OCI-M2 (cell line): ENCODE measurements around the gene C14orf93.

ENCODE experiments used
- DNase-seq: peaks from one replicate; lab custom pipeline; 2025; ENCODE audit not compliant: unreplicated experiment; lab: John Stamatoyannopoulos, UW

The C14orf93 gene

DNA sequence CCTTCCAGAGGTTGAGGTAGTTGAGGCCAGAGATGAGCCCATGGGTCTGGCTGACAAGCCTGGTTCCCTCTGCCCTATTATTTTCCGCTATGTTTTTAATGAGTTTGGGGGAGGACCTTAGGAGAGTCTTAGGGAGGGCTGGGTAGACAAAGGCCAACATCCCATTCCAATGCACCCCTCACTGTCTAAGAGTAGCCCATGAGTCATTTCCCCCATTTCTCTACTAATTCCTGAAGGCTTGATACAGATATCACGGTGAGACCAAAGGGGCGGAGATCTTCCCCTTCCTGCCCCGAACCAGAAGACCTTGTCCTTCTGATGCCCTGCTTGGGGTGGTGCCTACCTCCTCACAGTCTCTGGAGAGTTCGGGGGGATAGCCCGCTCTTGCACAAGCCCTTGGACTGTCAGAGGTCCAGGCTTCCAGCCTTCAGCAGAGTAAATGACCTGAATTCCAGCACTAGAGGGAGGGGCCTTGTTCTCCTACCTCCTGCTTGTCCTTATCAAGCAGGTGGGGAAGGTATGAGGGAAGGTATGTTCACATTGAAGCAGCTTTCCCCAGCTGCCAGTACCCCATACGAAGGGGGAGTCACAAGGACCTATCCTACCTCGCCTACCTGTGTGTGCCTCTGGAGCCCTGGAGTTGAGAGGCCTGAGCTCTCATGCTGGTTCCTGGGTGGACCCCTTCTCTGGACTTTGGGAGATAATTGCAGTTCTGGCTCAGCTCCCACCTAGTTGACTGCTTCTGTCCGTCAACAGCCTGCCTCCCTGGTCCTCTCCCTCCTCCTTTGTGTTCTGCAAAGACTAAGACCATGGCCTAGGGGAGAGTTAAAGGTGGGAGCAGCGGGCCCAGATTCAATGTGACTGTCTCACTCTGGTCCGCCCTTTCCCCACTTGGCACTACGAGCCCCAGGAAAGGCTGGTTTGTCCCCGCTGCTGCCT is 35.7 kb upstream of the C14orf93 start:
- DNase-seq = no peak

DNA sequence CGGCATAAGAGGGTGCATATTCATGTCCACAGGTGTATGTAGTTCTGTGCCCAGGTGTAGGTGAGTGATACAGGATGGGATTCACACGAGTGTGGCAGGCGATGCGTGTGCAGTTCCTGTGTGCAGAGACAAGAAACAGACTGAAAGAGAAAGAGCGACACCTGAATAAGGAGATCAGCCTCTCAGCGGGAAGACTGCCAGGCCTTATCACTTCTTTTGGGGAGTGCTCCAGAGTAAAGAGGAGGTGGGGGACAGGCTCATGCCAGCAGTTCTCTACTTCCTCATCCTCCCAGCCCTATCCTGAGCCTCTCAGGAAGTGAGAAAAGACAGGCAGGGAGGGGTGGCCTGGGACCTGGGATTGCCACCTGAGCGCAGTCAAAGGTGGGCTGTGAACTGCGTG is 34.9 kb upstream of the C14orf93 start:
- no peak for DNase-seq

DNA sequence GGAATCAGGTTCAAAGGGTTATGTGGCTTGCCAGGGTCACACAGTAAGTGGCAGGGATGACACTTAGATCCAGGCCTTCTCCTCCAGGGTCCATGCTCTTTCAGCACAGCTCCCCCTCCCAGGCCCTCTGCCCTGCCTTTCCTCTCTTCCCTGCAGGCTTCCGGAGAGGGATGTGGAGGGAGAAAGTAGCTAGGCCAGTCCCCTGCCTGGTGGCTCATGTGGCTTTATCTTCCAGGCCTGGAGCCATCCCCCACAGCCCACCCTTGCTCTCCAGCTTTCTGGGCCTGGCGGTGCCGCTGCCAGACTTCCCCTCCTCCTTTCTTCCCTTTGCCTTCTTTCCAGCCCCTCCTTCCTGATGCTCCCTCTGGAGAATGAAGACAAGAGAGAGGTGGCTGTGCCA is 33.8 kb upstream of the C14orf93 start:
- no peak for DNase-seq

DNA sequence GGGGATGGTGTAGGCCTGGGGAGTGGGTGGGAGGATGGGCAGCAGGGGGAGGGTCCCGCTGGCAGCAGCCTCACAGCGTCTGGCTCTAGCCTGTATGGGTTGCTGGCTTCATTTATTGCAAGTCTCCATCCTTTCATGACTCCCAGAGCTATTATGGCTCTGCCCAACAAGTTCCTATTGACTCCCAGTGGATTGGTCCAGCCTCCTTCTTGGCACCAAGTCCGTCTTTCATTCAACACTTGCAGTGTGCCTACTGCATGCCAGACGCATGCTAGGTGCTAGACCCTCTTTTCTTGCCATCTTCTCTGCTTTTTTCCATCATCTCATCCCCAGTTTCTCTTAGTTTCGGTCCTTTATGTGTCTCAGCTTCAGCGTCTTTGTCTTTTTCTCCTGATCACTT is 33.2 kb upstream of the C14orf93 start:
- DNase-seq = no peak

DNA sequence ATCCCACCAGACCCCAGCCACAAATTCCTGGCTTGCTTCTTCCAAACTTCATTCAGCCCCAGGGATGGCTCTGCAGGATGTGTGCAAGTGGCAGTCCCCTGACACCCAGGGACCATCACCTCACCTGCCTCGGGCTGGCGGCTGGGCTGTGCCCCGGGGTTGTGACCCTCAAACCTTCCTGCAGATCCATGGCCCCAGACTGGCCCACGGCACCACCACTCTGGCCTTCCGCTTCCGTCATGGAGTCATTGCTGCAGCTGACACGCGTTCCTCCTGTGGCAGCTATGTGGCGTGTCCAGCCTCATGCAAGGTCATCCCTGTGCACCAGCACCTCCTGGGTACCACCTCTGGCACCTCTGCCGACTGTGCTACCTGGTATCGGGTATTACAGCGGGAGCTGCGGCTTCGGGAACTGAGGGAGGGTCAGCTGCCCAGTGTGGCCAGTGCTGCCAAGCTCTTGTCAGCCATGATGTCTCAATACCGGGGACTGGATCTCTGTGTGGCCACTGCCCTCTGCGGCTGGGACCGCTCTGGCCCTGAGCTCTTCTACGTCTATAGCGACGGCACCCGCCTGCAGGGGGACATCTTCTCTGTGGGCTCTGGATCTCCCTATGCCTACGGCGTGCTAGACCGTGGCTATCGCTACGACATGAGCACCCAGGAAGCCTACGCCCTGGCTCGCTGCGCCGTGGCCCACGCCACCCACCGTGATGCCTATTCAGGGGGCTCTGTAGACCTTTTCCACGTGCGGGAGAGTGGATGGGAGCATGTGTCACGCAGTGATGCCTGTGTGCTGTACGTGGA is 32.4 kb upstream of the C14orf93 start, which contains the start of gene PSMB11:
TSS of gene PSMB11 (plus strand) at position 51 of the 804 bp plus-strand sequence. CDS start at position 65, 14 bp downstream.
- DNase-seq = no peak

DNA sequence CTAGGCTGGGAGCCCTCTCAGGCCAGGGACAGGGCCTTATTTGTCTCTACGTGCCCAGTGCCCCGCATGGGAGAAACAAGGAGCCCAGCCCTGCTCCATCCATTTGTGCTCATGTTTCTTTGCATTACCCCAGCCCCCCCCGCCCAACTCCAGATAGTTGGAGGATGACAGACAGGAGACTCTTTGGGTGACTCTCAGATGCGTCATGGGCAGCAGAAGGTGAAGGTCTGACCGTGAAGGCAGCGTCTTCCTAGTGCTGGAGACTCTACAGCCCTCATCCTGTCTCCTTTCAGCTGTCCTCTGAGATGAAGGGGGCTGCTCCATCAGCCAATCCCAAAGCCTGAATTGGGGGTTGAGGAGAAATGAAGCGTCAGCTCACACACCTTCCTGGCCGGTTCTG is 31.8 kb upstream of the C14orf93 start:
- no peak for DNase-seq

DNA sequence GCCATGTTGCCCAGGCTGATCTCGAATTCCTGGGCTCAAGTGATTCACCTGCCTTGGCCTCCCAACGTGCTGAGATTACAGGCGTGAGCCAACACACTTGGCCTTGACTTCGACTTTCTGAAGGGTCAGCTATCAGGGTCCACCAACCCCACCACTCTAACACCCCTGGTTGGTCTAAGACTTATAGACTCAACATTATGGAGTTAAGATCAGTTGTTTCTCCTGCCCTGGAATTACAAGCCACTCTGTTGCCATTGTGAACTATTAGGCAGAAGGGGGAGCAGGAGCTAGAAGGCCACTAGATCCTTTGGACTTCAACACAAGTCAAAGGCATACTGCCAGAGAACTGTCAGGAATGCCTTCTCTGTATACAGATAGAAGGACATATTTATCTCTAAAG is 30.2 kb upstream of the C14orf93 start:
- no peak for DNase-seq

DNA sequence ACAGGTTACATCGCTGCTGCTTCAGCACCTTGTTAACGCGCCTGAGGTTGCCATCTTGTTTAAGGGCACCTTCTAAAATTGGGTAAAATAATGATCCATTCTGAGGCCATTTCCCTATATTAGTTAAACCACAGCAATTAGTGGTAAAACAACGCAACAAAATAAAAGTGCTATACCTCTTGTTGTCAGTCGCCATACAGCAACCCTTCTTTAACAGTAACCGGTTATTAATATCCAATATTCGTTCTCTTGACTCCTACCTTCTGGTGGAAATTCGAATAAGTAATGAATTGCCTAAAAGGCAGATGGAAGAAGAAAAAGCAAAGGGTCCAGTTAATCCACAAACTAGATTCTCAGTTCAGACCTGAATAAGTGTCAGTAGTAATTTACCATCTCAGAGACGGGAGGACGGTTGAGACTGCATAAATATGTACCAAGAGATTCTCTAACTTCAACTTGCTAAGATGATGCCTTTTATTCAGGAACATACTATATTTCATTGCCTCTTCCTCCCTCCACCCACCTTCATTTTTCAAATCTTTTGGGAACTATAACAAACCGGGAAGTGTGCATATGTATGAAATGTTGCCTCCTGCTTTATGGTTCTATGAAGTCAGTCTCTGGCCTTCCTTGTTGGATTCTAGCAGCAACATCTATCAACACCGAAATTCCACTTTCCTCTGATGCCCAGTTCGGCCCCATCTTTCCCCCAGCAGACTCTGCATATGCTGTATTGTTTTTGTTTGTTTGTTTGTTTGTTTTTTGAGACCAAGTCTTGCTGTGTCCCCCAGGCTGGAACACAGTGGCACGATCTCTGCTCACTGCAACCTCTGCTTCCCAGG is 25.6 kb upstream of the C14orf93 start:
- DNase-seq = no peak

DNA sequence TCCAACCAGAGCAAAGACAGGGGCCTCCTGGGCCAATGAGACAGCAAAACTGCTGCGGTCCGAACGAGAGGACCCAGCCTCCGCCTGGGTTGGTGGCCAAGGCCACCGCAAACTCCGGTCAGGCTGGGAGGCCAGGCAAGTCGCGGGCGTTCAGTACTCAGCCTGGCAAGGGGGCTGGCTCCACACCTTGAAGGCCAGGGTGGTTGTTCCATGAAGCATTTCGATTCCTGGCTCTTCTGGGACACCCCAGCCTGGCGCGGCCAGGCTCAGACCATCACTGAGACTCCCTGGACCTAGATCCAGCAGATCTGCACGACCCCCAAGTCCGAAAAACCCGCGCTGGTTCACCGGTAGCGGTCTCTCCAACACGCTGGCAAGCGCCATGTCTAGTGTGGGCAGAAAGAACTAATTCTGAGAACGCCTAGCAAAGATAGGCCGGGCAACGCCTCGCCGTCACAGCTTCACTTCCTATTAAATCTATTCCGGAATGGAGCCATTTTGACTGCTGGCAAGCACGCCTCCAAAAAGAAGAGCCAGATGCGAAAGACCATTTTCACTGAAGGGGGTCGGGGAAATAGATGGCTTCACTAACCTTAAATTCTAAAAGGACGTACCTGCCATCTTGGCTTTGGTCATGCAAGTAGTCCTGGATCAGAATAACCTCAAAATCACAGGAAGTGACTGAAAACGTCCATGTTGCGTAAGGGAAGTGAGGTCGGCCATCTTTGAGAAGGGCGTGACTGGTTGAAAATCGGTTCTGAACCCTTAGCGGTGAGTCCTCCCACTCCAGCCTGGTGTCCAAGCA is 24.8 kb upstream of the C14orf93 start, which contains the start of gene PSMB5:
TSS of gene PSMB5 (minus strand) at position 403 of the 805 bp plus-strand sequence. CDS start at position 384, 19 bp downstream.
- no peak for DNase-seq

DNA sequence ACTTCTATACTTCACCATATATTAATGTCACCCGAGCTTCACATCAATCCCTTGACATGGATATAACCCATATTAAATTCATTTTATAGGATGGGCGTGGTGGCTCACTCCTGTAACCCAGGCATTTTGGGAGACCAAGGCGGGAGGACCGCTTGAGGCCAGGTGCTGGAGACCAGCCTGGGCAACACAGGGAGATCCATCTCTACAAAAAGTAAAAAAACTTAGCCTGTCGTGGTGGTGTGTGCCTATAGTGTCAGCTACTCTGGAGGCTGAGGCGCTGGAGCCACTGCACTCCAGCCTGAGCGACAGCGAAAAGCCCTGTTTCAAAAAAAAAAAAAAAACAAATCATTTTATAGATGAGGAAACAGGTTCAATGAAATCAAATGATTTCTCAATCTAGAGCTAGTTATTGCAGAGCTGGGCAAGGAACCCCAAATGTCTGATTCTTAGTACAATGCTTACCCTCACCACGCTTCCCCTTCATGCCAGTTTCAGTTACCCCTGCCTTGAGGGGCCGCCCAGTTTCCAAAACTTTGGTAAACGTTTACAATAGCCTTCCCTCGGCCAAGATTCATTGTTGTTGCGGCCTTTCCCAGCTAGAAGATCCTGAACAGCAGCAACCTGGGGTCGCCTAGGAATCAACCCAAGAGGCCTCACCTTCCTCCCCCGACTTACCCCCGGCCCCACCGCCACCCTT is 24.0 kb upstream of the C14orf93 start:
- no peak for DNase-seq

DNA sequence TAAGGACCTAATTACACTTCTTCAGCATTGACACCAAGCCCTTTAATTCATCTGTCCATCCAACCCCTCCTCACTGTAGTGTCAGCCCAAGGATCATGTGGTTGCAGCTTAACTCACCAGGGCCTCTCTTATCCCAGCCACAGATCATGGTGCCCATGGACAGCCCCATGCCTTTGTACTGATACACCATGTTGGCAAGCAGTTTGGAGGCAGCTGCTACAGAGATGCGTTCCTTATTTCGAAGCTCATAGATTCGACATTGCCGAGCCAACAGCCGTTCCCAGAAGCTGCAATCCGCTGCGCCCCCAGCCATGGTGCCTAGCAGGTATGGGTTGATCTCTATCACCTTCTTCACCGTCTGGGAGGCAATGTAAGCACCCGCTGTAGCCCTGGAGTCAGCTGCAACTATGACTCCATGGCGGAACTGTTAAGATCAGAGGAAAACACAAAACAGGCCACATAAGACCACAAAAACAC is 23.3 kb upstream of the C14orf93 start:
- DNase-seq = no peak

DNA sequence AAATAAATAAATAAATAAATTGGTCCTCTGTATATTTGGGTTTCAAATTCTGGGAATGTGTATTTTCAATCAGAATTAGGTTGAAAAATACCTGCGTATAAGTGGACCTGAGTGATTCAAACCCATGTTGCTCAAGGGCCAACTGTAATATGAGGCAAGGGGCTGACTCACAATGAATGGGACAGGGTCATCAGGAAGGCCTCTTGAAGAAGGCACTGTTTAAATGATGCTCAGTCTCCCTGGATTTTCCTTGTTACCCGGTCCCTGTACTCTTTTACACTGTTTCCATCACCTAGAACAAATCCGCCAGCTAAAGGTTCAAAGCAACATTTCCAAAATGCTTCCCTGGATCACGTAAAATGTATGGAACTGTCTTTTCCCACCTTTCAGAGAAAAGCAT is 21.0 kb upstream of the C14orf93 start:
- no peak for DNase-seq

DNA sequence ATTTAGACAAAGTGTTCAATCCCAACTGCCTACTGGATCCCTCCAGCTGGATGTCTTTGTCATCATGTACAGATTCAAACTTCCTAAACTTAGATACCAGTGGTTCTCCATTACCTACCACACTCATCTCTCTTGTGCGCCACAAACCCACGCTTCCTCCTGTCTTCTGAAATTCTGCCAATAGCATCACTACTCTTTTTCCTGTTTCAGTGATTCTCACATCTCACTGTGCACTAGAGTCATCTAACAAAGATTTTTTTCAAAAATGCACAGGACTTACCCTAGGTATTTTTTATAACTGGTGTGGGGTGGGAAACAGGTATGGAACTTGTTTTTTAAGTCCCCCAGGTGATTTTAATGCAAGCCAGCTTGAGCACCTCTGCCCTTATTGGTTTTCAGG is 18.9 kb upstream of the C14orf93 start:
- DNase-seq = no peak

DNA sequence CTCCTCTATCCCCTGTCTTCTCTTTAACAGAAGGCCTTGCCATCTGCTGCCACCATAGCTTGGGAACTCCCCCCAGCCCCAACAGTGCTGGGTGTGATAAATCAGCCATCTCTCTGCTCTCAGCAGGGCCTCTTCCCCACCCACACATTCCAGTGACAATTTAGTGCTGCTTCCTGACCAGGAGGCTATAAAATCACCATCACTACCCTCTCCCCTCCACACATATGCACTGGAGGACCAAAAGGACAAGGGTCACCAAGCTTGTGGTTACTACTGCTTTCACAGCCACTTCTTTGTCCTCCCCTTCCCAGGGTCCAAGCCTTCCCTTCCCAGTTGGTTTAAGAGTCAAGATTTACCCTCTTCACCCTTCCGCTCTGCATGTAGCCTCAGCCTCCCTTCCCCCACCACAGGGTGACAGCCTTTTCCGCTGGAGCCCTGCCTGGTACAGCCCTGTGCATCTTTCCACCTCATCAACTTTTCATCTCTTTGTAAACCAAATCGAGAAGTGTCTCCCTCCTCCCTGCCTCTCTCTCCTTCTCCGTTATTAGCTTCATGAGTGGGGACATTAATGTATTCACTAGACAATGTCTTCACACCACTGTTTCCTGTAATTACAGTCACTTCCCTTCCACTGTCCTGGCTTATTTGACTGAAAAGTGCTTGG is 15.3 kb upstream of the C14orf93 start:
- no peak for DNase-seq

DNA sequence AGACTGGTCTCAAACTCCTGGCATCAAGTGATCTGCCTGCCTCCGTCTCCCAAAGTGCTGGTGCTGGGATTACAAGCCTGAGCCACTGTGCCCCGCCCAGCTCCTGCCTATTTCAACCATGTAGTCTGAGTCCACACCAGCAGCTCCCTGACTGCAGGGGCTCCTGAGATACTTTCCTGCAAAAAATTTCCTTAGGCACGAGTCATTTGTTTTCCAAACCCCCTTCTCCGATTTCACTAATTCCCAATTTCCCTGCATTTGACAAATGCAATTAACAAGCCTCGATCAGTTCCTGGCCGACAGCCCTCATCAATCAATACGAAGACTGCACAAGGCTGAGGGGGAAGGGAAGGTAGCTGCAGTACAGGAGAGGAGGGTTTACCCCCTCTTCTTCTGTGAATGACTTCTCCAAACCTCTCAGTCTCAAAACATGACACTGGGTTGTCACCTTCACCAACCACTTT is 14.7 kb upstream of the C14orf93 start:
- no peak for DNase-seq

DNA sequence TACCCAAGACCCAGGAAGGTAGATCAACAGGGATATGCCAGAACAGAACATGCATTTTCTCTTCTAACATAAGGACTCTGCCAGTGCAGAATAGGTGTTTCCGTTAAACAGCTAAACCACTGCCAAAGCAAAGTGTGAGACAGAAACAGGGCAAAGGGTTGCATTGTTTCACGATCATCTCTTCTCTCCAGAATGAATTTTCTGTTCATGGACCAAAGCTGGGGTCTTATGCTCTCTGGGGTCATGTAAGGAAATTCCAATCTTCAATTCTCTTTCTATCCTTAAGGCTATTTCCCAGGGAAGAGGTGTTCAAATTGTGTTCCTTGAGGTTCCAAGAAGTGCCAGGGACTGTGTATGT is 13.8 kb upstream of the C14orf93 start:
- no peak for DNase-seq

DNA sequence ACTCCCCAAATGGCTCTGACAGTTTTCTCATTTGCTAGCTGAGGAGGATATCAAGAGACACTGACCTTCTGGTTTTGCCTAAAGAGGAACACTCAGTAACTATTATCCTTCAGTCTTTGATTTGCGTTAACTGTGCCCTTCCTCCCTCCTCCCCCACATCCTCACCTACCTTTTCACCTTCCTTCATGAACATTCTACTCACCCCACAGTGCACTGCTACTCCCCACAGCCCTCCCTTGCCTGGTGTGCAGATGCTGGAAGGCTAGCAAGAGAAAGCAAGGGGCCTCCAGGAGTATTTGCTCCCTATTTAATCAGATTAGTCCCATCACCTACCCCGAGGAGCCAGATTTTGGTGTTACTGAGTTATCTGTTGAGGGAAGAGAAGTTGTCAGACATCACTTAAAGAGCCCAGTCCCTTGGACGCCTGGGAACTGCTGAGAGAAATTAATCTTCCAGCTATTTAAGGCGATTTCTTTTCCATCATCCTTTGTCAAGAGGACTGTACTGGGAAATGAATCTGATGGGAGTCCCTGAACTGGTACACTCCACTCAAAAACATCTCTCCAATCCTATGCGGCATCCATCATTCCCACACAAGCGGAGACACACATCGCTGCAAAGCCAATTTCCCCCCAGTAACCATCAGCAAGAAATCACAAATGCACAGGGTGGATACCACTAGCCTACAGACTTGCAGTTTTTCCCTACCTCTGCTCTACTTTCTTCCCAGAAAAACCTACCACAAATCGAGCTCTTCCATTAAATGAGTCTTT is 13.3 kb upstream of the C14orf93 start:
- no peak for DNase-seq

DNA sequence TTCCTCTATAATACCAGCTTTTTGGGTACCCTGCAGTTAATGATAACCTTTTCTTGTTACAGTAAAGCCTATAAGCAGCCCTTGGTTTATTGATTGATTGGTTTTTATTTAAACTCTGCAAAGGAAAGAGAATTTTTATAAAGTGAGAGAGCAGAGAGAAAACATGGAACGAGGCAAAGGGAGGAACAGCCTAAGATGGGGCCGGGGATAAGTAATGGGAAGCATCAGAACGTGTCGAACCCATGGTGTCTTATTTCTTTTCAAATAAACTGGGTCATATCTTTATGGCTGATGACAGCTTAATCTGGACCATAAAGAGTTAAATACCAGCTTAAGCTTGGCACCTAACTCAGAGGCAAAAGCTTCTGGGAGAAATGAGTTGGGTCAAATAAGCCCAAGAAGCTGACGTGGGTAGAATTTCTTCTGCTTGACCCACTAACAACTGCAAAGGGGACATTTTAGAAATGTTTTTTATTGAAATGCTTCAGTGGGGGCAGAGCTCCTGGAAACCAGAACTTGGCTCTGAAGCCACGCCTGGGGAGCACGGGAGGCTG is 12.0 kb upstream of the C14orf93 start:
- no peak for DNase-seq
